ENCODE measurements around the gene RBPJ.

- TF ChIP-seq CTCF (IDR thresholded peaks at IDR 0.05) (no peak), POLR2A (IDR thresholded peaks at IDR 0.05) (no peak)
These were observed 63.7 kb downstream of the RBPJ start for GRCh38 chr4:26384380-26385057.
